ENCODE results near the gene FLVCR2.

Gene FLVCR2

DNA sequence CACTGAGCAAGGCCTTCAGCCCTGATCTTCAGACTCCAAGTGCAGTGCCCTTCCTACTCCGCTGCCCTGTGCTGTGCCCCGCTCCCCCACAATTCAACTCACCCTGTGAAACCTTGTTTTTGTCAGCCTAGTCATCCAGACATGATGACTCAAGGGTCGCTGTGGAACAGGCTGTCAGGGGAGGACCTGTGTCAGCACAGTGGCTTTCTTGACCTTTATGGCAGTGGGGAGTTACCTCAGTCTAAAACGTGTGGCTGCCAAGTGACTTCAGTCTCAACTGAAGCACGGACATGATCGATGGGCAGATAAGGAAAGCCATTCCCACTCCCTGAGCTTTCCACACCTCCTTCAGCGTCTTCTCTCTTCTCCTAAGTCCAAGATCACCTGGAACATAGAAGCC lies 16.3 kb upstream of the FLVCR2 start:
- Histone ChIP-seq H3K4me1 (ENCODE audit: control insufficient read depth, low read length) (no peaks in the 10 kb centered on the region; the same call in 1 of the 2 replicates), H3K36me3 (ENCODE audit: control insufficient read depth, low read length) (no peaks in the 10 kb centered on the region), H3K4me3 (ENCODE audit: low read length) (no peak overlapping the region), H3K27me3 (ENCODE audit: control insufficient read depth, low read length) (peaks cover 28% of the 10 kb centered on the region), H3K4me2 (ENCODE audit: low read length) (no peak overlapping the region), H3F3A (ENCODE audit: control insufficient read depth, insufficient read depth) (no peaks in the 10 kb centered on the region), H3K9me2 (replicated peaks; ENCODE audit: control insufficient read depth, low read length) (no peaks in the 10 kb centered on the region), H3K9me3 (ENCODE audit: control insufficient read depth, insufficient read depth, low read length) (no peaks in the 10 kb centered on the region), H3K79me2 (ENCODE audit: control insufficient read depth, low read length) (no peaks in the 10 kb centered on the region), H4K20me1 (ENCODE audit: control insufficient read depth, insufficient read depth, low read depth, low read length) (no peaks in the 10 kb centered on the region), H3K27ac (ENCODE audit: low read depth, low read length) (no peak overlapping the region)
- TF ChIP-seq EZH2phosphoT487 (IDR thresholded peaks at IDR 0.05; ENCODE audit: borderline replicate concordance, low read length), result no peak
- TF ChIP-seq, protein P1, sequence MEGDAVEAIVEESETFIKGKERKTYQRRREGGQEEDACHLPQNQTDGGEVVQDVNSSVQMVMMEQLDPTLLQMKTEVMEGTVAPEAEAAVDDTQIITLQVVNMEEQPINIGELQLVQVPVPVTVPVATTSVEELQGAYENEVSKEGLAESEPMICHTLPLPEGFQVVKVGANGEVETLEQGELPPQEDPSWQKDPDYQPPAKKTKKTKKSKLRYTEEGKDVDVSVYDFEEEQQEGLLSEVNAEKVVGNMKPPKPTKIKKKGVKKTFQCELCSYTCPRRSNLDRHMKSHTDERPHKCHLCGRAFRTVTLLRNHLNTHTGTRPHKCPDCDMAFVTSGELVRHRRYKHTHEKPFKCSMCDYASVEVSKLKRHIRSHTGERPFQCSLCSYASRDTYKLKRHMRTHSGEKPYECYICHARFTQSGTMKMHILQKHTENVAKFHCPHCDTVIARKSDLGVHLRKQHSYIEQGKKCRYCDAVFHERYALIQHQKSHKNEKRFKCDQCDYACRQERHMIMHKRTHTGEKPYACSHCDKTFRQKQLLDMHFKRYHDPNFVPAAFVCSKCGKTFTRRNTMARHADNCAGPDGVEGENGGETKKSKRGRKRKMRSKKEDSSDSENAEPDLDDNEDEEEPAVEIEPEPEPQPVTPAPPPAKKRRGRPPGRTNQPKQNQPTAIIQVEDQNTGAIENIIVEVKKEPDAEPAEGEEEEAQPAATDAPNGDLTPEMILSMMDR (IDR thresholded peaks at IDR 0.05; ENCODE audit: low read depth, low read length, poor library complexity, severe bottlenecking), result no peak

DNA sequence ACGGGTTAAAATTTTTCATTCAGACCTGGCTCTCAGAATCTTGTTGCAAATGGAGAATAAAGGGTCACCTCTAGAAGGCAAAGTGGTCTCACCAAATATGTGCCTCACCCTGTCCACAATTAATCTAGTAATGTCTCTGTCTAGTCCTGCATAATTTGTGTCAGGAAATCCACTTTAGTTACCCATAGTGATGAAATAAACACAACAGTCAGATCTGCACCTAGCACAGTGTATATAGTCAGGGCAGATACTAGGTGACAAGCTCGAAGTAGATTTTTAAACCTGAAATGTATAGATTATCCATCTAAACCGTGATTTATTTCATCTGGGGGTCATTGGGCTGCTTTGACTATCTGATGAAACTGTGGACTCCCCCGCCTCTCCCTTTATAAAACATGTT lies 15.9 kb upstream of the FLVCR2 start:
- H3K4me1 ChIP-seq (ENCODE audit: control insufficient read depth, low read length), result no peaks in the 10 kb centered on the region; the same call in 1 of the 2 replicates
- H3K27ac ChIP-seq (ENCODE audit: low read depth, low read length), result no peak overlapping the region
- no peaks in the 10 kb centered on the region for H3K9me2 ChIP-seq (replicated peaks; ENCODE audit: control insufficient read depth, low read length)
- no peaks in the 10 kb centered on the region for H3K79me2 ChIP-seq (ENCODE audit: control insufficient read depth, low read length)
- peaks cover 28% of the 10 kb centered on the region for H3K27me3 ChIP-seq (ENCODE audit: control insufficient read depth, low read length)
- no peak overlapping the region for H3K4me3 ChIP-seq (ENCODE audit: low read length)
- no peaks in the 10 kb centered on the region for H3F3A ChIP-seq (ENCODE audit: control insufficient read depth, insufficient read depth)
- no peaks in the 10 kb centered on the region for H3K36me3 ChIP-seq (ENCODE audit: control insufficient read depth, low read length)
- H3K4me2 ChIP-seq (ENCODE audit: low read length), result no peak overlapping the region
- no peaks in the 10 kb centered on the region for H3K9me3 ChIP-seq (ENCODE audit: control insufficient read depth, insufficient read depth, low read length)
- no peaks in the 10 kb centered on the region for H4K20me1 ChIP-seq (ENCODE audit: control insufficient read depth, insufficient read depth, low read depth, low read length)
- TF ChIP-seq, protein P1 (IDR thresholded peaks at IDR 0.05; ENCODE audit: low read depth, low read length, poor library complexity, severe bottlenecking), result no peak
- TF ChIP-seq EZH2phosphoT487 (IDR thresholded peaks at IDR 0.05; ENCODE audit: borderline replicate concordance, low read length), result no peak

DNA sequence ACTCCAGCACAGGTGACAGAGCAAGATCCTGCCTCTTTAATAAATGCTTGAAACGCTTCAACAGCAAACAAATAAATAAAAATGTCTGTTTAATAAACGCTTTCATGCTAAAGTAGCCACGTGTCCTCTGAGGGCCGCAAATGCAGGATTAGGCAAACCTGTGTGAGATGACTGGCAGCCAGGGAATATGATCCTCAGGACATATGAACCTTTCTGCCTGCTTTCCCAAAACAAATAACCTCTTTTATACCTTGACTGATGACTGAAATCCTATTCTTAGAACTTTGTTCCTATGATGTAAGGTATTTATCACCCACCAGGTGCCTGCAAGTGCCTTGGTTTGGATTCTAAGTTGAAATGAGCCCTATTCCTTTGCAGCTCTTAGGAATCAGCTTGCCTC lies 14.5 kb upstream of the FLVCR2 start:
- Histone ChIP-seq H3K9me3 (ENCODE audit: control insufficient read depth, insufficient read depth, low read length) (no peaks in the 10 kb centered on the region), H3K27ac (ENCODE audit: low read depth, low read length) (no peak overlapping the region), H3K4me3 (ENCODE audit: low read length) (no peak overlapping the region), H3K27me3 (ENCODE audit: control insufficient read depth, low read length) (peaks cover 28% of the 10 kb centered on the region), H3K9me2 (replicated peaks; ENCODE audit: control insufficient read depth, low read length) (no peaks in the 10 kb centered on the region), H4K20me1 (ENCODE audit: control insufficient read depth, insufficient read depth, low read depth, low read length) (no peaks in the 10 kb centered on the region), H3F3A (ENCODE audit: control insufficient read depth, insufficient read depth) (no peaks in the 10 kb centered on the region), H3K4me2 (ENCODE audit: low read length) (no peak overlapping the region), H3K79me2 (ENCODE audit: control insufficient read depth, low read length) (no peaks in the 10 kb centered on the region), H3K36me3 (ENCODE audit: control insufficient read depth, low read length) (no peaks in the 10 kb centered on the region), H3K4me1 (ENCODE audit: control insufficient read depth, low read length) (no peaks in the 10 kb centered on the region; the same call in 1 of the 2 replicates)
- no peak for TF ChIP-seq EZH2phosphoT487 (IDR thresholded peaks at IDR 0.05; ENCODE audit: borderline replicate concordance, low read length)
- TF ChIP-seq, protein P1 (IDR thresholded peaks at IDR 0.05; ENCODE audit: low read depth, low read length, poor library complexity, severe bottlenecking), result no peak

Data from DOHH2 (cell line).